Endothelial cell of umbilical vein (primary cell): ENCODE measurements around the gene DCAF6. TPM values are rescaled to one million over a fixed set of nuclear protein-coding genes. Genes with fewer than 3 reads are reported as not detected.

Experiments
- BruUV-seq: library from RNA; stranded (reverse); fragments of 400-500 nt; replicated peaks from 2 replicates; lab custom pipeline; 2021; lab: Mats Ljungman, UMichigan
- CTCF ChIA-PET: fragments of 300-600, 350-600 bp; sonication (Branson Sonifier 250); formaldehyde crosslinking; loops from one replicate; lab custom pipeline; 2021; ENCODE audit warnings: antibody characterized with exemption, inconsistent platforms; lab: Charles Lee
- POLR2A ChIA-PET: fragments of 300-600, 350-600 bp; sonication (Branson Sonifier 250); formaldehyde crosslinking; loops from one replicate; lab custom pipeline; 2021; ENCODE audit warnings: antibody characterized with exemption, inconsistent platforms; lab: Charles Lee
- DNase-seq: peaks from one replicate; pipeline ENCODE4 v3.0.0-alpha.2; 2011; ENCODE audit warnings: low read depth, low spot score
- FAIRE-seq: peaks from 2 replicates; lab custom pipeline; 2011; peaks lifted over from hg19 to GRCh38; lab: Jason Lieb, UNC
- H2AFZ ChIP-seq: 2 replicates; pipeline ENCODE4 v1.6.0; 2012; ENCODE audit warnings: low read depth, low read length, control low read depth, inconsistent platforms
- H3K27ac ChIP-seq: 2 replicates; pipeline ENCODE4 v1.5.1; 2011; ENCODE audit warnings: low read depth, mild to moderate bottlenecking, control low read depth, low read length, moderate library complexity; ENCODE audit not compliant: insufficient read depth
- H3K27me3 ChIP-seq, 2 experiments: 2 replicates each; pipeline versions ENCODE4 v1.6.0 to v1.6.1; 2011; ENCODE audit warnings: low read length in 2 of 2, mixed read lengths in 1 of 2; ENCODE audit not compliant: control insufficient read depth in 2 of 2, insufficient read depth in 2 of 2
- H3K36me3 ChIP-seq, 2 experiments: 2 replicates in 1 of 2; 3 replicates in 1 of 2; pipeline ENCODE4 v1.5.1; 2011; ENCODE audit warnings: low read length in 2 of 2, mild to moderate bottlenecking in 1 of 2, moderate library complexity in 1 of 2; ENCODE audit not compliant: control insufficient read depth in 2 of 2, insufficient read depth in 2 of 2; ENCODE audit errors: extremely low read depth in 1 of 2
- H3K4me1 ChIP-seq: 3 replicates; pipeline ENCODE4 v1.5.1; 2011; ENCODE audit warnings: mild to moderate bottlenecking, low read length; ENCODE audit not compliant: control insufficient read depth, insufficient read depth; ENCODE audit errors: extremely low read depth
- H3K4me2 ChIP-seq: 2 replicates; pipeline ENCODE4 v1.6.1; 2011; ENCODE audit warnings: low read length, control low read depth, mixed read lengths; ENCODE audit not compliant: insufficient read depth
- H3K4me3 ChIP-seq, 3 experiments: fragments of 200-600 bp in 1 of 3; sonication (generic), shearing (Covaris generic) in 1 of 3; replicated peaks in 1 of 3; 2 replicates each; pipeline ENCODE4 v1.5.1; 2011 to 2016; ENCODE audit warnings: control low read depth in 3 of 3, low read length in 3 of 3, mild to moderate bottlenecking in 2 of 3, inconsistent platforms in 1 of 3, low read depth in 1 of 3, moderate library complexity in 1 of 3; ENCODE audit not compliant: insufficient read depth in 1 of 3
- H3K79me2 ChIP-seq: 2 replicates; pipeline ENCODE4 v1.6.0; 2012; ENCODE audit warnings: low read length, inconsistent platforms; ENCODE audit not compliant: control insufficient read depth, insufficient read depth
- H3K9ac ChIP-seq: replicated peaks from 2 replicates; pipeline ENCODE3; 2011; ENCODE audit warnings: low read length, control low read depth; ENCODE audit not compliant: insufficient read depth; ENCODE audit errors: extremely low read depth
- H3K9me1 ChIP-seq: replicated peaks from 3 replicates; pipeline ENCODE4 v1.6.0; 2011; ENCODE audit warnings: mild to moderate bottlenecking, low read length; ENCODE audit not compliant: control insufficient read depth, insufficient read depth; ENCODE audit errors: extremely low read depth
- H3K9me3 ChIP-seq: replicated peaks from 2 replicates; pipeline ENCODE4 v1.5.1; 2012; ENCODE audit warnings: low read length, inconsistent platforms; ENCODE audit not compliant: control insufficient read depth, insufficient read depth
- H4K20me1 ChIP-seq: replicated peaks from 2 replicates; pipeline ENCODE3; 2011; ENCODE audit warnings: mild to moderate bottlenecking, low read length; ENCODE audit not compliant: control insufficient read depth, insufficient read depth; ENCODE audit errors: extremely low read depth
- FOS ChIP-seq: IDR thresholded peaks from 2 replicates; pipeline ENCODE4 v1.6.1; 2011; ENCODE audit warnings: mild to moderate bottlenecking, low read length, moderate library complexity, borderline replicate concordance; ENCODE audit not compliant: insufficient read depth
- GATA2 ChIP-seq: IDR thresholded peaks from 2 replicates; pipeline ENCODE4 v1.7.0; 2011; ENCODE audit warnings: low read depth, mild to moderate bottlenecking, moderate library complexity, mixed read lengths, low read length; ENCODE audit not compliant: insufficient read length, insufficient read depth
- JUN ChIP-seq: IDR thresholded peaks from 2 replicates; pipeline ENCODE4 v1.6.1; 2011; ENCODE audit warnings: borderline replicate concordance, low read depth; ENCODE audit not compliant: insufficient read length, insufficient read depth
- MYC ChIP-seq: IDR thresholded peaks from one replicate; pipeline ENCODE4 v1.6.1; 2011; ENCODE audit warnings: mild to moderate bottlenecking, low read depth, low read length
- POLR2A ChIP-seq: IDR thresholded peaks from 2 replicates; pipeline ENCODE4 v1.6.1; 2012; ENCODE audit warnings: low read depth, mild to moderate bottlenecking, control low read depth, low read length
- POLR2AphosphoS5 ChIP-seq: IDR thresholded peaks from 2 replicates; pipeline ENCODE4 v1.6.1; 2012; ENCODE audit warnings: low read depth, mild to moderate bottlenecking, control low read depth, low read length, moderate library complexity; ENCODE audit not compliant: insufficient read depth
- dilution Hi-C: fragments of 300-500 bp; cut with MboI; formaldehyde crosslinking; loops from one replicate; pipeline ENCODE4 v1.15.0; 2019; ENCODE audit warnings: low sequenced_read_pairs; ENCODE audit not compliant: extremely low pct_ligation_motif_present
- intact Hi-C: fragments of 100-400 bp; cut with micrococcal nuclease; formaldehyde crosslinking; loops from one replicate; pipeline ENCODE4 v1.10.0; 2022
- polyA plus RNA-seq, 4 experiments: library from polyadenylated mRNA; depleted of rRNA in 3 of 4; stranded (reverse) in 3 of 4; unstranded in 1 of 4; fragments of >200 nt; gene quantifications; 2 replicates each; pipeline versions ENCODE4 v1.2.1 to v1.2.3, GENCODE V29; 2011 to 2012; ENCODE audit warnings: missing spikeins in 1 of 4
- total RNA-seq: library from RNA; stranded (reverse); gene quantifications from 2 replicates; pipeline ENCODE4 v1.2.3, GENCODE V29; 2021
- TF ChIP-seq, protein P1 (sequence below): IDR thresholded peaks from 2 replicates; pipeline ENCODE4 v1.6.1; 2011; ENCODE audit not compliant: insufficient read depth, insufficient read length

The DCAF6 gene
- total and polyA plus RNA-seq, 2 donors (not counting 3 experiments of a cell fraction or from before 2014, with no cell fraction given), result 28.6 to 39.4 TPM

DNA sequence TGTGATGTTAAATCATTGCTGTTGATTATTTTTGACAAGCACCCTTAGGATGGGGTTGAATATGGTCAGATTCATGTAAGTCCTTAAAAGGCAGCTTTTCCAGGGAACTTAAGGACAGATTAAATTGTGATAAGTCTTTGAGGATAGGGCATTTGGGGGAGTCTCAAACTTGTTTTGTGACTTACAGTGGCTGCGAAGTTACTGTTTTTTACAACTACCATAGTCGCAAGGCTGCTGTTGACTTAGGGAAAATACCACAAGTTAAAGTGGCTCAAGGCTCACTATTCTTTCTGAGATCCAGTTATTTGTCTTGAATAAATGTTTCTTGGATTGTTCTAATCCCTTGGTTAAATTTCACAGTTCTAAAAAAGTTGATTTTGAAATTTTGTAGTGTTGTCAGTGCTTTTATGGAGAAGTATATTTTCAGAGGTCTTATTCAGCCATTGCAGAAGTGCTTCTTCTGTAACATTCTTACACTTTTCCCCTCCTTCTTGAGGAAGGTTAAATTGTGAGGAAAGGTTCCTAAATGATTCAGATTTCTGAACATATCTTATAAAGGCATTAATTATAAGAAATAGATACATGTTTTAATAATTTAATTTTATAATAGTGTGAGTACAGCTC lies 47.4 kb downstream of the DCAF6 start:
- Histone ChIP-seq H3K27me3 (no peaks in the 10 kb centered on the region), H3K27ac (no peak overlapping the region), H3K4me1 (no peaks in the 10 kb centered on the region), H3K9me1 (no peaks in the 10 kb centered on the region), H3K79me2 (no peaks in the 10 kb centered on the region), H3K4me3 (no peak overlapping the region), H4K20me1 (peaks cover 6% of the 10 kb centered on the region), H3K9me3 (no peaks in the 10 kb centered on the region), H3K4me2 (no peak overlapping the region), H3K9ac (no peak overlapping the region), H3K36me3 (no peaks in the 10 kb centered on the region), H2AFZ (no peak overlapping the region)
- FAIRE-seq (no peak), DNase-seq (no peak)
- ChIA-PET POLR2A (no interaction called here), CTCF (interaction anchor here (1.6 kb wide), 1 partner anchor 13 kb away, joined by 4 read pairs; no protein-coding TSS in a partner anchor)
- intact Hi-C loops (no loop called here), dilution Hi-C loops (no loop called here)
- BruUV-seq, result no TSS peak
- no peak for TF ChIP-seq JUN
- TF ChIP-seq POLR2AphosphoS5, result no peak
- TF ChIP-seq FOS, result no peak
- TF ChIP-seq, protein P1, sequence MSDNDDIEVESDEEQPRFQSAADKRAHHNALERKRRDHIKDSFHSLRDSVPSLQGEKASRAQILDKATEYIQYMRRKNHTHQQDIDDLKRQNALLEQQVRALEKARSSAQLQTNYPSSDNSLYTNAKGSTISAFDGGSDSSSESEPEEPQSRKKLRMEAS, result no peak
- no peak for TF ChIP-seq POLR2A
- TF ChIP-seq MYC, result no peak
- no peak for TF ChIP-seq GATA2
